Liver (tissue), 9 donors: Measurements from ENCODE around the gene TMEM125. TPM values are rescaled to one million over a fixed set of nuclear protein-coding genes. Genes with fewer than 3 reads are reported as not detected.

Experiments used
- DNase-seq: peaks from one replicate; pipeline ENCODE4 v3.0.0-alpha.2; 2017; ENCODE audit warnings: low spot score
- H3K27ac ChIP-seq, 2 donors: one replicate each; pipeline ENCODE4 v1.7.0; 2013; ENCODE audit warnings: inconsistent platforms in 2 of 2, low read length in 2 of 2, control low read depth in 1 of 2, low read depth in 1 of 2, mild to moderate bottlenecking in 1 of 2
- H3K27me3 ChIP-seq, 4 donors: one replicate each; pipeline versions ENCODE4 v1.6.1 to v1.7.0; 2013; ENCODE audit warnings: low read length in 3 of 4, inconsistent platforms in 1 of 4, mild to moderate bottlenecking in 1 of 4, moderate library complexity in 1 of 4; ENCODE audit not compliant: control insufficient read depth in 4 of 4, insufficient read depth in 4 of 4
- H3K36me3 ChIP-seq, 4 donors: one replicate each; pipeline versions ENCODE4 v1.6.1 to v1.7.0; 2013; ENCODE audit warnings: low read length in 3 of 4, mild to moderate bottlenecking in 3 of 4, low read depth in 1 of 4, moderate library complexity in 1 of 4; ENCODE audit not compliant: control insufficient read depth in 4 of 4, insufficient read depth in 3 of 4
- H3K4me1 ChIP-seq, 4 donors: one replicate each; pipeline versions ENCODE4 v1.6.1 to v1.7.0; 2013; ENCODE audit warnings: low read length in 3 of 4, mild to moderate bottlenecking in 3 of 4, moderate library complexity in 1 of 4; ENCODE audit not compliant: control insufficient read depth in 4 of 4, insufficient read depth in 4 of 4
- H3K4me3 ChIP-seq, 3 donors: one replicate each; pipeline versions ENCODE4 v1.6.1 to v1.7.0; 2013; ENCODE audit warnings: low read length in 3 of 3, control low read depth in 1 of 3, low read depth in 1 of 3, mild to moderate bottlenecking in 1 of 3
- H3K9ac ChIP-seq, 2 donors: one replicate each; pipeline ENCODE4 v1.7.0; 2013; ENCODE audit warnings: low read length in 2 of 2, mild to moderate bottlenecking in 2 of 2, moderate library complexity in 2 of 2, control low read depth in 1 of 2, low read depth in 1 of 2
- H3K9me3 ChIP-seq, 4 donors: one replicate each; pipeline versions ENCODE4 v1.6.1 to v1.7.0; 2013; ENCODE audit warnings: low read length in 3 of 4; ENCODE audit not compliant: control insufficient read depth in 4 of 4
- EGR1 ChIP-seq, 2 donors: IDR thresholded peaks; 2 replicates each; pipeline ENCODE4 v1.6.1; 2016 to 2018; ENCODE audit warnings: antibody characterized with exemption in 2 of 2, low read depth in 2 of 2
- FOXA1 ChIP-seq: IDR thresholded peaks from 2 replicates; pipeline ENCODE4 v1.6.1; 2016; ENCODE audit warnings: antibody characterized with exemption
- FOXA2 ChIP-seq: IDR thresholded peaks from 2 replicates; pipeline ENCODE4 v1.6.1; 2016; ENCODE audit warnings: antibody characterized with exemption
- GABPA ChIP-seq, 2 donors: IDR thresholded peaks in 1 of 2; conservative IDR thresholded peaks in 1 of 2; 2 replicates each; pipeline ENCODE4 v1.6.1; 2016; ENCODE audit warnings: antibody characterized with exemption in 2 of 2, mild to moderate bottlenecking in 1 of 2, moderate library complexity in 1 of 2
- HNF4A ChIP-seq, 2 donors: conservative IDR thresholded peaks; 2 replicates each; pipeline ENCODE4 v1.6.1; 2016; ENCODE audit warnings: antibody characterized with exemption in 2 of 2, mild to moderate bottlenecking in 2 of 2
- HNF4G ChIP-seq: IDR thresholded peaks from 2 replicates; pipeline ENCODE4 v1.6.1; 2016; ENCODE audit warnings: antibody characterized with exemption
- JUND ChIP-seq, 2 donors: IDR thresholded peaks; 2 replicates each; pipeline ENCODE4 v1.6.1; 2016; ENCODE audit warnings: antibody characterized with exemption in 2 of 2
- NR2F2 ChIP-seq: IDR thresholded peaks from 2 replicates; pipeline ENCODE4 v1.6.1; 2016; ENCODE audit warnings: antibody characterized with exemption
- RAD21 ChIP-seq, 2 donors: IDR thresholded peaks; 2 replicates each; pipeline ENCODE4 v1.6.1; 2016; ENCODE audit warnings: antibody characterized with exemption in 2 of 2, mild to moderate bottlenecking in 2 of 2
- RXRA ChIP-seq, 2 donors: IDR thresholded peaks; 2 replicates each; pipeline ENCODE4 v1.6.1; 2017 to 2018; ENCODE audit warnings: antibody characterized with exemption in 2 of 2, mild to moderate bottlenecking in 1 of 2
- SP1 ChIP-seq: IDR thresholded peaks from 2 replicates; pipeline ENCODE4 v1.6.1; 2018; ENCODE audit warnings: antibody characterized with exemption, mild to moderate bottlenecking
- TAF1 ChIP-seq: conservative IDR thresholded peaks from 2 replicates; pipeline ENCODE4 v1.6.1; 2016; ENCODE audit warnings: antibody characterized with exemption, mild to moderate bottlenecking
- YY1 ChIP-seq: IDR thresholded peaks from 2 replicates; pipeline ENCODE4 v1.6.1; 2016; ENCODE audit warnings: antibody characterized with exemption, mild to moderate bottlenecking
- WGBS: extraction: QIAGEN DNeasy Blood & Tissue Kit; methylation state at CpG from one replicate; pipeline ENCODE4 v1.1.7; 2013; 5-methylcytosine and 5-hydroxymethylcytosine counted together
- polyA plus RNA-seq, 2 donors: library from polyadenylated mRNA; stranded (reverse) in 1 of 2; unstranded in 1 of 2; fragments of 200-250 nt in 1 of 2; fragments of >200 nt in 1 of 2; fragmentation: Nextera tagmentation in 1 of 2; extraction: Ambion mirVana in 1 of 2; gene quantifications; one replicate each; pipeline versions ENCODE4 v1.2.1 to v1.2.3, GENCODE V29; 2013 to 2015
- total RNA-seq, 2 donors: library from RNA; depleted of rRNA; stranded (reverse); fragments of >200 nt; gene quantifications; one replicate each; pipeline ENCODE4 v1.2.3, GENCODE V29; 2014
- TF ChIP-seq, protein P1 (sequence below): IDR thresholded peaks from 2 replicates; pipeline ENCODE4 v1.6.1; 2016; ENCODE audit warnings: antibody characterized with exemption
- TF ChIP-seq, protein P2 (sequence below): IDR thresholded peaks from 2 replicates; pipeline ENCODE4 v1.6.1; 2016; ENCODE audit warnings: antibody characterized with exemption
- TF ChIP-seq, protein P3 (sequence below): IDR thresholded peaks from 2 replicates; pipeline ENCODE4 v1.6.1; 2016; ENCODE audit warnings: antibody characterized with exemption, mild to moderate bottlenecking
- TF ChIP-seq, protein P4 (sequence below): IDR thresholded peaks from 2 replicates; pipeline ENCODE4 v1.6.1; 2016; ENCODE audit warnings: antibody characterized with exemption
- TF ChIP-seq, protein P5 (sequence below): fragments of 150-350 bp; IDR thresholded peaks from 2 replicates; pipeline ENCODE4 v1.5.1; 2017; ENCODE audit warnings: improper control_type of control experiment, low read depth, low read length; ENCODE audit not compliant: missing input control
- donor health status: healthy.
- donor health status: healthy.
- donor health status: healthy.
- donor health status: healthy.
- donor health status: healthy.

The TMEM125 gene
- total and polyA plus RNA-seq, 4 donors, result 0.21 to 1.0 (median 0.69) TPM

DNA sequence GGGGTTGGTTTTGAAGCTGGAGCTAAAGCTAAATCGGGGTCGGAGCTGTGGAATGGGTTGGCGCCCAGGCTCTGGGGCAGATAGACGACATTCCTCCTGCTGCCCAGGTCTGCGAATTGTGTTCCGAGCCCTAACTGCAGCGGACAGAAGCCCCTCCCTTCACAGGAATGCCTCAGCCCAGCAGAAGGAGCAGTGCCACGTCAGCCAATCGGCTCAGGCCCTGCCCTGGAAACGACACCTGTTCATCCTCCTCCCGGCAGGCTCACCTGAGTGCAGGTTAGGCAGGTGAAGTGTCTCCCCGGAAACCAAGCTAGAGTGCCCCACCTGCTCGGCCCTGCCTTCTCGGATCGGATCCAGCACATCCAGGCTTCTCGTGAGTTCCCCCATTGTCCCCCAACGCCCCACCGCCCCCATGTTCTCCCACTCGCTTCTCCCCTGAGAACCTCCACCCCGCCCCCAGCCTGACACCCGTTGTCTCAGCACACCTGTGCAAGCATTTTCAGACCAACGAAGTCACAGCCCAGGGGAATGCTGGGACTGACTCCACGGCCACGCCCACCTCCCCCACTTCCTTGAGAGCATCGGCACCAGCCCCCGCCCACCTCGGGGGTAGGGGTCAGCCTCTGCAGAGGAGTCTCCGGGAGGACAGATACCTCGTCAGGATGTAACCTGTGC is 775 bp downstream of the TMEM125 start:
- no peak overlapping the region for H3K4me3 ChIP-seq
- peaks cover 10 to 22% (median 17%) of the 10 kb centered on the region in 4 donors for H3K4me1 ChIP-seq
- H3K9ac ChIP-seq, result no peak overlapping the region
- TF ChIP-seq, protein P1, sequence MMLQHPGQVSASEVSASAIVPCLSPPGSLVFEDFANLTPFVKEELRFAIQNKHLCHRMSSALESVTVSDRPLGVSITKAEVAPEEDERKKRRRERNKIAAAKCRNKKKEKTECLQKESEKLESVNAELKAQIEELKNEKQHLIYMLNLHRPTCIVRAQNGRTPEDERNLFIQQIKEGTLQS, result no peak
- no peak for TF ChIP-seq TAF1
- no peak for TF ChIP-seq EGR1 (IDR thresholded peaks at IDR 0.05; ENCODE audit: low read depth in 2 of 2)
- no peak for TF ChIP-seq SP1
- TF ChIP-seq, protein P2, sequence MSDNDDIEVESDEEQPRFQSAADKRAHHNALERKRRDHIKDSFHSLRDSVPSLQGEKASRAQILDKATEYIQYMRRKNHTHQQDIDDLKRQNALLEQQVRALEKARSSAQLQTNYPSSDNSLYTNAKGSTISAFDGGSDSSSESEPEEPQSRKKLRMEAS, result no peak
- TF ChIP-seq, protein P3, sequence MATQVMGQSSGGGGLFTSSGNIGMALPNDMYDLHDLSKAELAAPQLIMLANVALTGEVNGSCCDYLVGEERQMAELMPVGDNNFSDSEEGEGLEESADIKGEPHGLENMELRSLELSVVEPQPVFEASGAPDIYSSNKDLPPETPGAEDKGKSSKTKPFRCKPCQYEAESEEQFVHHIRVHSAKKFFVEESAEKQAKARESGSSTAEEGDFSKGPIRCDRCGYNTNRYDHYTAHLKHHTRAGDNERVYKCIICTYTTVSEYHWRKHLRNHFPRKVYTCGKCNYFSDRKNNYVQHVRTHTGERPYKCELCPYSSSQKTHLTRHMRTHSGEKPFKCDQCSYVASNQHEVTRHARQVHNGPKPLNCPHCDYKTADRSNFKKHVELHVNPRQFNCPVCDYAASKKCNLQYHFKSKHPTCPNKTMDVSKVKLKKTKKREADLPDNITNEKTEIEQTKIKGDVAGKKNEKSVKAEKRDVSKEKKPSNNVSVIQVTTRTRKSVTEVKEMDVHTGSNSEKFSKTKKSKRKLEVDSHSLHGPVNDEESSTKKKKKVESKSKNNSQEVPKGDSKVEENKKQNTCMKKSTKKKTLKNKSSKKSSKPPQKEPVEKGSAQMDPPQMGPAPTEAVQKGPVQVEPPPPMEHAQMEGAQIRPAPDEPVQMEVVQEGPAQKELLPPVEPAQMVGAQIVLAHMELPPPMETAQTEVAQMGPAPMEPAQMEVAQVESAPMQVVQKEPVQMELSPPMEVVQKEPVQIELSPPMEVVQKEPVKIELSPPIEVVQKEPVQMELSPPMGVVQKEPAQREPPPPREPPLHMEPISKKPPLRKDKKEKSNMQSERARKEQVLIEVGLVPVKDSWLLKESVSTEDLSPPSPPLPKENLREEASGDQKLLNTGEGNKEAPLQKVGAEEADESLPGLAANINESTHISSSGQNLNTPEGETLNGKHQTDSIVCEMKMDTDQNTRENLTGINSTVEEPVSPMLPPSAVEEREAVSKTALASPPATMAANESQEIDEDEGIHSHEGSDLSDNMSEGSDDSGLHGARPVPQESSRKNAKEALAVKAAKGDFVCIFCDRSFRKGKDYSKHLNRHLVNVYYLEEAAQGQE, result no peak
- no peak for TF ChIP-seq FOXA1
- TF ChIP-seq HNF4G, result no peak
- TF ChIP-seq YY1, result no peak
- no peak for TF ChIP-seq GABPA (IDR thresholded peaks at IDR 0.05 in 1 of 2, conservative IDR thresholded peaks at IDR 0.05 in 1 of 2)
- TF ChIP-seq, protein P4, sequence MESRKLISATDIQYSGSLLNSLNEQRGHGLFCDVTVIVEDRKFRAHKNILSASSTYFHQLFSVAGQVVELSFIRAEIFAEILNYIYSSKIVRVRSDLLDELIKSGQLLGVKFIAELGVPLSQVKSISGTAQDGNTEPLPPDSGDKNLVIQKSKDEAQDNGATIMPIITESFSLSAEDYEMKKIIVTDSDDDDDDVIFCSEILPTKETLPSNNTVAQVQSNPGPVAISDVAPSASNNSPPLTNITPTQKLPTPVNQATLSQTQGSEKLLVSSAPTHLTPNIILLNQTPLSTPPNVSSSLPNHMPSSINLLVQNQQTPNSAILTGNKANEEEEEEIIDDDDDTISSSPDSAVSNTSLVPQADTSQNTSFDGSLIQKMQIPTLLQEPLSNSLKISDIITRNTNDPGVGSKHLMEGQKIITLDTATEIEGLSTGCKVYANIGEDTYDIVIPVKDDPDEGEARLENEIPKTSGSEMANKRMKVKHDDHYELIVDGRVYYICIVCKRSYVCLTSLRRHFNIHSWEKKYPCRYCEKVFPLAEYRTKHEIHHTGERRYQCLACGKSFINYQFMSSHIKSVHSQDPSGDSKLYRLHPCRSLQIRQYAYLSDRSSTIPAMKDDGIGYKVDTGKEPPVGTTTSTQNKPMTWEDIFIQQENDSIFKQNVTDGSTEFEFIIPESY, result no peak
- TF ChIP-seq HNF4A (conservative IDR thresholded peaks at IDR 0.05), result no peak
- TF ChIP-seq RXRA (IDR thresholded peaks at IDR 0.05), result no peak
- TF ChIP-seq, protein P5, sequence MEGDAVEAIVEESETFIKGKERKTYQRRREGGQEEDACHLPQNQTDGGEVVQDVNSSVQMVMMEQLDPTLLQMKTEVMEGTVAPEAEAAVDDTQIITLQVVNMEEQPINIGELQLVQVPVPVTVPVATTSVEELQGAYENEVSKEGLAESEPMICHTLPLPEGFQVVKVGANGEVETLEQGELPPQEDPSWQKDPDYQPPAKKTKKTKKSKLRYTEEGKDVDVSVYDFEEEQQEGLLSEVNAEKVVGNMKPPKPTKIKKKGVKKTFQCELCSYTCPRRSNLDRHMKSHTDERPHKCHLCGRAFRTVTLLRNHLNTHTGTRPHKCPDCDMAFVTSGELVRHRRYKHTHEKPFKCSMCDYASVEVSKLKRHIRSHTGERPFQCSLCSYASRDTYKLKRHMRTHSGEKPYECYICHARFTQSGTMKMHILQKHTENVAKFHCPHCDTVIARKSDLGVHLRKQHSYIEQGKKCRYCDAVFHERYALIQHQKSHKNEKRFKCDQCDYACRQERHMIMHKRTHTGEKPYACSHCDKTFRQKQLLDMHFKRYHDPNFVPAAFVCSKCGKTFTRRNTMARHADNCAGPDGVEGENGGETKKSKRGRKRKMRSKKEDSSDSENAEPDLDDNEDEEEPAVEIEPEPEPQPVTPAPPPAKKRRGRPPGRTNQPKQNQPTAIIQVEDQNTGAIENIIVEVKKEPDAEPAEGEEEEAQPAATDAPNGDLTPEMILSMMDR, result no peak
- TF ChIP-seq RAD21 (IDR thresholded peaks at IDR 0.05), result no peak
- TF ChIP-seq NR2F2, result no peak
- TF ChIP-seq FOXA2, result no peak
- no peak for TF ChIP-seq JUND (IDR thresholded peaks at IDR 0.05)
- H3K27ac ChIP-seq, result no peak overlapping the region
- 49% methylated on average over 29 of the region's 29 CpGs for WGBS
- DNase-seq, result no peak
- no peaks in the 10 kb centered on the region for H3K9me3 ChIP-seq
- no peaks in the 10 kb centered on the region for H3K36me3 ChIP-seq
- H3K27me3 ChIP-seq, result peaks cover 0 to 2% (median 0%) of the 10 kb centered on the region in 4 donors
